GM20431 (cell line): ENCODE measurements around the gene IKZF2.

Source experiments
- in situ Hi-C: fragments of 300-500 bp; cut with MseI, MboI; formaldehyde crosslinking; loops from one replicate; pipeline ENCODE4 v1.15.0; 2020; ENCODE audit warnings: low sequenced_read_pairs; ENCODE audit not compliant: unreplicated experiment

The IKZF2 gene

GRCh38 chr2:212968284-212969081, 182.9 kb downstream of the IKZF2 start:
- in situ Hi-C loops = no loop called here

GRCh38 chr2:212966884-212967283, 184.5 kb downstream of the IKZF2 start:
- in situ Hi-C loops = no loop called here

- in situ Hi-C loops = no loop called here
Observed at GRCh38 chr2:212962691-212963090, 188.7 kb downstream of the IKZF2 start.

- in situ Hi-C loops = no loop called here
Observed at GRCh38 chr2:212961255-212961654, 190.2 kb downstream of the IKZF2 start.

- in situ Hi-C loops = no loop called here
Observed at GRCh38 chr2:212960336-212960735, 191.1 kb downstream of the IKZF2 start.

GRCh38 chr2:212959471-212960117, 191.8 kb downstream of the IKZF2 start:
- in situ Hi-C loops = no loop called here

DNA sequence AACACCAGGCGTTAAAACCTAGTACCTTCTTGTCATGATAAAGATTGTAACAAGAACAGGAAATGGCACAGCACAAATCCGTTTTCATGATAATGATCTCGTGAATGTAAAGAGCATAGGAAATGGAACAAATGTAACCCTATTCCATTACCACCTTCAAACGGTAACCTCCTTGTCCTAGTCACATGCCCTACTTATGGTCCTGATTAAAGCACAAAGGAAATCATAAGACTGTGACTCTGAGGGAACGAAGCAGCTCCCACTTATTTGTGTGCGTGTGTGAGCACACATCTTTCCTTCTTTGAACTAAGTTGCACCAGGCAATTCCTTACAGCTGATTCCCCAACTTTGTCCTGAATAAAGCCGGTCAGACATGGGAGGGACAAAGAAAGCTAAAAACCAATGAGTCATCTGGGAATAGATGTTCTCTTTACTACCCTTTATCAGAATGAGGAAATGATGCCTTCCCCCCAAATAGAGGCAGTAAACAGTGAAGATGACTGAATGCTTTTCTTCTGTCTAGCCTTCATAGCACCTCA, 192.6 kb downstream of the IKZF2 start:
- in situ Hi-C loops = no loop called here

DNA sequence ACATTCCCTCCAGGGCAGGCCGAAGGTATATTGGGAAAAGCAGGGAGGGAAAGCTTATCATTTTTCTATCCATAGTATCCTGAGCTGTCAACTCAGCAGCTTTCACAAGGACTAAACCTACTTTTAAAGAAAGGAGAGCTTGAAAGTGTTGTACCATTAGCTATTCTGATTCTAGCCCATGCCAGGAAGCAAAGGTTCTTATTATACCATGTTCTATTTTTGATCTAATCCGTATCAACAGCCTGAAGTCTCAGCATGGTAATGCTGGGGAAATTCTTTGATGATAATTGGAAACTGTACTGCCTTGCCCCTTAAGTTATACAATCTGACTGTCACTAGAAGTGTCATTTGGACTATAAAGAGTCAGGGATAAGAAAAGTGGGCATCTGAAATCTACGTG, 193.3 kb downstream of the IKZF2 start:
- in situ Hi-C loops = no loop called here

DNA sequence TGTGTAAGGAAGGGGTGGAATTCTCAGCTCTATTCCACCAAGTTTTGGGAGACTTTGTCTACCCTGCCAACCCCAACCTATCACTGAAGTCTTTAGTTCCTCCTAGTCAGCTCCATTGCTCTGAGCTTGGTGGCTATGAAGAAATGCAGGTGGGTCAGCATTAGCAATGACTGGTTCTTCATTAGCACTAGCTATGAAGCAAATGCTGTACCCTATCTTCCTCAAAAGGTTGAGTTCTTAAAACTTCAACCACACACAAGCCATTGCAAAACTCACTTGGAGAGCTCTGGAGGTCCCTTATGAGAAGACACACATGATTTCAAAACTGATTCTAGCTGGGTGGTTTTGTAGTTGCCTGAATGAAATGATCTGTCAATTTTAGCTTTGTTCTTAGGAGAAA, 193.8 kb downstream of the IKZF2 start:
- in situ Hi-C loops = no loop called here

DNA sequence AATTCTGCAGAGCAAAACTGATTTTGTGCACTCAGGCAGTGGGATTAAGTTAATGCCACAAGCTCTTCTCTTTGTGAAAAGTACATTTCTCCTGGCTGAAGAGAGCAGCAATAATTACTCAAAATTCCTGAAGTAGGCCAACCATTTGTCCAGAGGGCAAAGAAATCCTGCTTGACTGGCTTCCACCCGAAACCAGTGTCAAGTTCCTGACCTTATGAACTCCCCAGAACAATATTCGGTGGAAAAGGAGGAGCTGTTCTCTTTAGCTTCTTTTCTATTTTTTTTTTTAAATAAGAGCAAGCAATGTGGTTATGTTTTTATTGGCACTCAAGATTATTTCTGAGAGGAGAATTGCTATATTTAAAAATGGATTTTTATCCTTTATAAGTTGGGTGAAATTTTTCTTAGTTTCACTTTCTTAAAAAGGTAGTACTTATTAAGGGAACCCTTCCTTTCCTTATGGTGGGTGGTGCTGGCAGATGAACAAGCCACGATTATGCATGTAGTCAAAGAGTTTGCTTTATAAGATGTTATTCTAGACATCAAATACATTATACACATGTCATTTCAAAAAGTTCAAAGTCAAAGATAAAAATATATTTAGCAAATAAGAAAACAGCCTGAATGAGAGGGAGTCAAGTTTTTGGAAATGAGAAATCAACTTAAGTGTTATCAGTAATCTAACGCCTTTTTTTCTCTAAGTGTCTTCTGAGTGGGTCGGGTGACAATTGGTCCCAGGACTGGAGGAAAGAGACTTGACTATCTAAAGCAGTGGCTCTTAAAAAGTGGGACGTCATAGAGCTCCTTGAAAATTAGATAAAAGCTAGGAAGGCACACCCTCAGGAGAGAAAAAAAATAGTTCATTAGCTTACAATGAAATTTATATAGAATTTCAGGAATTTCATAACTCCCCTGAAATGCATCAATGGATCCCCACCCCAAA, 194.5 kb downstream of the IKZF2 start:
- in situ Hi-C loops = no loop called here

DNA sequence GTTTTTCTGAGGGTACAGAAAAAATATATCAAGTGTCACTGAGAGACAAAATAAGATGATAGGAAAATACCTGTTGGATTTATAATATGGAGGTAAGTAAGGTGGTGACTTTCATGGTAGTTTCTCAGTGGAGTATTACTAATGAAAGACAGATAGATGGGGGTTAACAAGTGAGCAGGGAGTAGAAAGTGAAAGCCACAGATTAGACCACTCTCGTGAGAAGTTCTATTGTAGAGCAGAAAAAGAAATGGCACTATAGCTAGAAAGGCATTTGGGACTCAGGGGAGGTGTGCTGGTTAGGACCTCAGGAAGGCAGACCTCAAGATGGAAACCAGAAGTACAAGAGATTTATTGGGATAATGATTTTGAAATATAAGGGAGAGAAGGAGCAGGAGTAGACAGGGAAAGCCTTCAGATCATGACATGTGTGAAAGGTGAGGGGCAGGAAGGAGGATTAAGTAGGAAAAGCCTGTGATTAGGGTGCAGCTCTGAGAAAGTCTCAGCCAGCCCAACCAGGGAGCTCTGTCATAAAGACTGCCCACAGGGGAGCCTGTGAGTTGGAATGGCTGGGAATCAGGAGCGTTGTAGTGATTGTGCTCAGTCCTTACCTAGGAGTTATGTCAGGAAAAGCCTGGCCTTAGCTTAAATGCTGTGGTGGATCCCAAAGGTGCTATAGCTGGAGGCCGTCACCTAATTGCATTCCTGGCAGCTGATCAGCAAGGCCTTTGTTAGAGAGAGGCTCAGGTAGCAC, 198.1 kb downstream of the IKZF2 start:
- in situ Hi-C loops = no loop called here

- in situ Hi-C loops = no loop called here
Observed at GRCh38 chr2:212949786-212950185, 201.6 kb downstream of the IKZF2 start.
